GM10847 (cell line): Measurements from ENCODE around the gene CLEC2D.

ENCODE experiments used
- POLR2A ChIP-seq: IDR thresholded peaks from 2 replicates; pipeline ENCODE4 v1.6.1; 2011; ENCODE audit not compliant: insufficient read length; ENCODE audit errors: extremely low read depth

The CLEC2D gene

DNA sequence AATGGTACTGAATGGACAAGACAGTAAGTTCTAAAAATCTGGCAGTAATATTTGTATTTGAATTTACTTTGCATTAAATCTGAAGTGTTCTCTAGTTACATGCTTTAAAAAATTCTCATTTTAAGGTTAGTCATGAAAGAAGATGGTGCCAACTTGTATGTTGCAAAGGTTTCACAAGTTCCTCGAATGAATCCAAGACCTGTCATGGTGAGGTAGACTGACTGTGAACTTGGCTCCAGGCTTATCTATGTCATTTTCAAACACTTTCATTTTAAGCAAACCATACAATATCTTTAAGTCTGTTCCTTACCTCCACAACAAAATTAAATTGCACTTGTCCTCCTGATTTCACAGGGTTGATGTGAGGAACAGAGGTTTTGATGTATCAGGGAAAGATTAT lies 23.4 kb downstream of the CLEC2D start:
- TF ChIP-seq POLR2A, result no peak

DNA sequence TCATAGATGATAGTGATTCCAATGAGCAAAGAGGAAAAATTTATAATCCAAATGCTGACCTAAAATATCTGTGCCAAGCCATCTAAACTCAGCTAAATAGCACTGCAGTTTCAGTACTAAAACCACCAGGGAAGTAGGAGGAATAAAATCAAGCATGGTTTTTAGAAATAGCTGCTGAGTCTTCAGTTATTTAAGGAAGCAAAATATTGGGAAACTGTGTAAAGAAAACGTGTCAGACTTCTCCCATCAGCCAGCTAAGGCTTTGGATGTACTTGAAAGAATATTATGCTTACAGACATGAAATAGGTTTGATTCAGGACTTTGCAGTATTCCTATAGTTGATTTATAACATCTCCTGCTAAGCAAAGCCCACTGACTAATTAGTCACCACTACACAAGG lies 24.7 kb downstream of the CLEC2D start:
- no peak for TF ChIP-seq POLR2A

DNA sequence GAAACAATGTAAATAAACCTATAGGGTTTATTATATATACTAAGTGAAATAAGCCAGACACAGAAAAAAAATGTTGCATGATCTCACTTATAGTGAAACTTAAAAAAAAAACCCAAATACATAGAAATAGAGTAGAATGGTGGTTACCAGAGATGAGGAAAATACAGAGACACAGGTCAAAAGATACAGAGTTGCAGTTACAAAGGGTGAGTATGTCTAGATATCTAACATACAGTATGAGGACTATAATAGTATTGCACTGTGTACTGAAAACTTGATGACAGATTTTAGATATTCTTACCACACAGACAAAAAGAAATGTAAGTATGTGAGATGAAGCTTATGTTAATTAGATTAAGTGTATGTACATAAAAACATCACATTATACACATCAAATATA lies 28.1 kb downstream of the CLEC2D start:
- no peak for TF ChIP-seq POLR2A

DNA sequence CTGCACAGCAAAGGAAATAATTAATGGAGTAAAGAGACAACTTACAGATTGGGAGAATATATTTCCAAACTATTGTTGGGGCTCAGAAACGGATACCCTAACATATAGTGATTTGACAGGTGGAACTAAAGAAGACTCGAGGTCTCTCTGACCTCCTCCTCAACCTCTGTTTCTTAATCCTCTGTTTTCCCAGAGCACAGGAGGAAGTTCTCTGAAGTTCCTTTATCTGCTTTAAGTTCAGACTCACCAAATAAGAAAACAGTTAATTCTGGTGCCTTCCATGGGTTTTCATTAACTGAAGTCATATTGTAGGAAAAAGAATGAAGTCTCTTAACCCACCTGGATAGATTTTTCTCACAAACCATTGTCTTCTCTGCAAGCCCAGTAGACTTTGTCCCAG lies 29.2 kb downstream of the CLEC2D start:
- no peak for TF ChIP-seq POLR2A

DNA sequence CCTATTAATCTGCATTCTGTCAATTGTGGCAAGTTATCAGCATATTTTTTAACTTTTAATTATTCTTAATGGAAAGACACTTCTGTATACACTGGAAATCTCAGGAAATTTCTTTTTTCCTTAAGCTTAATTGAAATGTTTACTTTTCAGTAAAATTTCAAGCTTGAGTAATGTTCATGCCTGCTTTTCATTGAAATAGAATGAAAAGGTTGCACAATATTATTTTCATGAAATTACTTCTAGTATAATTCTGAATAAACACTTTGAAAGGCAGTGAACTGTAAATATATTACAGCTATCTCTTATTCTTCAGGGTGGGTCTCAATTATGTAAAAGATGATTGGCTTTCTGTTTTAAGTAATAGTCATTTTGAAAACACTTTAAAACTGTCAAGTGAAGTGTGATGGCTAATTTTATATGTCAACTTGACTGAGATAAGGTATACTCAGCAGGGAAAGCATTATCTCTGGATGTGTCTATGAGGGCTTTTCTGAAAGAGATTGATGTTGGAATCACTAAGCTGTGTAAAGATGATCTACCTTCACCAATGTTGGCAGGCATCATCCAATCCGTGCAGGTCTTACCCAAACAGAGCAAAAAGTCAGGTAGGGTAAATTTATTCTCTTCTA lies 29.9 kb downstream of the CLEC2D start:
- no peak for TF ChIP-seq POLR2A

DNA sequence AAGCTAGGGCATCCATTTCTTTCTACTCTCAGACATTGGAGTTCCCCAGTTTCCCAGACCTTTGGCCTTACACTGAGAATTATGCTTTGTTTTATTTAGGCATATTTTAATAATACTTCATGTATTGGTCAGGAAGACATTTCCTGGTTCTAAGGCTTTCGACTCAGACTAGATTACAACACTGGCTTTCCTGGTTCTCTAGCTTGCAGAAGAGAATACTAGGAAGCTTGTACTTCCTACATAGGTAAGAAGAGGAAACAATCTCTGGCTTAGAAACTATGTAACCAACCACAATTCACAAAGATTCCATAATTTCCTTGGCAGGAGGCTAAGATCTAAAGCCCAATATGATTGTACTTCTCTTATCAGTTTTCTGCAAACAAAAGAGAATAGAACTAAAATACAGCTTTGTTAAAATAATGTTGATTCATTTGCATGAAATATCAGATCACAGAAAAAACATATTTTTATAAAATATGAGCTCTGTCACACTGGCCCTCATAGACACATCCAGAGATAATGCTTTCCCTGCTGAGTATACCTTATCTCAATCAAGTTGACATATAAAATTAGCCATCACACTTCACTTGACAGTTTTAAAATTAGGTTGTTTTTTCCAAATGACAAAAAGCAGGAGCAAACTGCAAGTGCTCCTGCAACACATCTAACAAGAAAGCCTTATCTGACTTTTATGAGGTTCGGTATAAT lies 30.5 kb downstream of the CLEC2D start:
- no peak for TF ChIP-seq POLR2A

DNA sequence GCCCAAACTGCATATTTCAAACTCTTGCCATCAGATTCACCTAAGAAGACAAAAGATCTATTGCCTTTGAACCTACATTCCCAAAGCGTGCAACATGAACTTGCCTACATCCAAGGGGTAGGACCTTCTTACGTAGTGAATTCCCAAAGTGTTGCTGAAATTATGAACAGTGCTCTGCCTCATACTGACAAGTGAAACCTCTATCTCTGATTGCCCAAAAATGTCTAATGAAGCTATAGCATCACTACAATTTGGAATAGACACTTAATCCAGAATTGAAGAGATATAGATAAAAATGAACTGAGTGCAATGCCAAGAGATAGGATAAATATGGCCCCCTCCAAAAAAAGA lies 31.1 kb downstream of the CLEC2D start:
- TF ChIP-seq POLR2A, result no peak

DNA sequence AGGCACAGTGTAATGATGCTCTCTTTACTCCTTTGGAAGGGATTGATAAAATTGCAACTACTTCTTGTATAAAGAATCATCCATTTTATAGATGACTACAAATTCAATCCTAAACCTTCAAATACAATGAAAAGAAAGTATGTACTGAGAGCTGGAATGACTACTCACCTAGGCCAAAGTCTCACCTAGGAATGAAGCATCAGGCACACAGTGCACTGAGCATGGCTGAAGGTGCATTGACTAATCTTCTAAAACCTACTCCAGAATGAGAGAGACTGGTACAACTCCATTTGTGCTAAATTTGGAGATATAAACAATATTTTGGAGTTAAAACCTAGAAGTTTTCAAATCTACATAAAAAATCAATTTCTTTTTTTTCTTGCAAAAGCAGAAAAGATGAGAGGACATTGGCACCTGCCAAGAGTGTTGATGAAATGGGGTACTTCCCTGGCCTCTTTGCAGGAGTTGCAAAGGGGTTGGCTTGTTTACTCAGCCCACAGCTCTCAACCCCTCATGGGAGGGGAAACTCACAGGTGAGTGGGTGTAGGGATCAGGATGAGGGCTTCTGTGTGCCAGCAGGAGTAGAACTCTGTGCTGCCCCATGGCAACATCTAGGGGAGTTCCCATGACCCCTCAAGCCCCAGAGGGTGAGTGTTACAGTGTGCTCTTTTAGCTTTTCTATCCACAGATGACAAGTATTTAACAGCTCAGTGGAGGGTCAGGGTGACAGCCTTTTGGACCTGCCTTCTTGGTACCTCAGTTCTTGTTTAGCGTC lies 32.1 kb downstream of the CLEC2D start:
- no peak for TF ChIP-seq POLR2A

DNA sequence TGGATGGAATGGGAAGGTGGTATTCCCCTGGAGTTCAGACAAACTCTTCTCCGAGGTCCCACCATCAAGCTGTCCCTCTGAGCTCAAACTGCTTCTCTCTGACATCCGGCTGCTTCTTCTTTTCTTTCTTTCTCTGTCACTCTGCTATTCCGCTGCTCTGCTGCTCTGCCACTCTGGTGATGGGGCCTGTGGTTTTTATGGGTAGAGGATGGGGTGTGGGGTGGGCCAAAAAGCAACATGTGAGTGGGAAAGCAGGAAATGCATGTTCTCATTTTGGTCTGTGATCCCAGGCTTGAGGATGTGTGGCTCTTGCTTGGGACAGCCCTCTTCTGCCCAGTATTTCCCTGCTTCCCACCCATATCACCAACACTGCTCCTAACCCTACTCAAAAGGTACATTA lies 32.7 kb downstream of the CLEC2D start:
- no peak for TF ChIP-seq POLR2A

DNA sequence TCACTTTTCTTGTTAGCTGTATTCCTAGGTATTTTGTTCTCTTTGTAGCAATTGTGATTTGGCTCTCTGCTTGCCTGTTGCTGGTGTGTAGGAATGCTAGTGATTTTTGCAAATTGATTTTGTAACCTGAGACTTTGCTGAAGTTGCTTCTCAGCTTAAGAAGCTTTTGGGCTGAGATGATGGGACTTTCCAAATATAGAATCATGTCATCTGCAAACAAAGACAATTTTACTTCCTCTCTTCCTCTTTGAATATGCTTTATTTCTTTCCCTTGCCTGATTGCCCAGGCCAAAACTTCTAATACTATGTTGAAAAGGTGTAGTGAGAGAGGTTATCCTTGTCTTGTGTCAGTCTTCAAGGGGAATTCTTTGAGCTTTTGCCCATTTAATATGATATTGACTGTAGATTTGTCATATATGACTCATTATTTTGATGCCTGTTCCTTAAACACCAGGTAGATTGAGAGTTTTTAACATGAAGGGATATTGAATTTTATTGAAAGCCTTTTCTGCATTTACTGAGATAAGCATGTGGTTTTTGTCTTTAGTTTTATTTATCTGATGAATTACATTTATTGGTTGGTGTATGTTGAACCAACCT lies 36.7 kb downstream of the CLEC2D start:
- TF ChIP-seq POLR2A, result no peak

DNA sequence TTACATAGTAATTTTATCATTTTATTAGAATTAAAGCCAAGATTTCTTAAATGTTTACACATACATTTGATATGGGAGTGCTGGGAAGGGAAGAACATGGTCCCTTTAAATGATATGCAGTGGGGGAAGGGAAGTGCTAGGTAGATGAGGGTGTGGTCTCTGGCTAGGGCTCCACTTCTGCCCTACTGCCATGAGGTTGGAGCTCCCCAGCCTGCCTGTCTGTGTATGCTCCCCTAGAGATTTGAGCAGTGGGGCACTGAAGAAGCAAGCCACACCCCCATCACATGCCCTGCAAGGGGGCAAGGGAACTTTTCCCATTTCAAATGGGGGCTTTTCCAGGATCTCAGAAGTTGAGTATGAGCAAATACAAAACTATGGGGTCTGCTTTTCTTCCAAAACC lies 37.8 kb downstream of the CLEC2D start:
- TF ChIP-seq POLR2A, result no peak

DNA sequence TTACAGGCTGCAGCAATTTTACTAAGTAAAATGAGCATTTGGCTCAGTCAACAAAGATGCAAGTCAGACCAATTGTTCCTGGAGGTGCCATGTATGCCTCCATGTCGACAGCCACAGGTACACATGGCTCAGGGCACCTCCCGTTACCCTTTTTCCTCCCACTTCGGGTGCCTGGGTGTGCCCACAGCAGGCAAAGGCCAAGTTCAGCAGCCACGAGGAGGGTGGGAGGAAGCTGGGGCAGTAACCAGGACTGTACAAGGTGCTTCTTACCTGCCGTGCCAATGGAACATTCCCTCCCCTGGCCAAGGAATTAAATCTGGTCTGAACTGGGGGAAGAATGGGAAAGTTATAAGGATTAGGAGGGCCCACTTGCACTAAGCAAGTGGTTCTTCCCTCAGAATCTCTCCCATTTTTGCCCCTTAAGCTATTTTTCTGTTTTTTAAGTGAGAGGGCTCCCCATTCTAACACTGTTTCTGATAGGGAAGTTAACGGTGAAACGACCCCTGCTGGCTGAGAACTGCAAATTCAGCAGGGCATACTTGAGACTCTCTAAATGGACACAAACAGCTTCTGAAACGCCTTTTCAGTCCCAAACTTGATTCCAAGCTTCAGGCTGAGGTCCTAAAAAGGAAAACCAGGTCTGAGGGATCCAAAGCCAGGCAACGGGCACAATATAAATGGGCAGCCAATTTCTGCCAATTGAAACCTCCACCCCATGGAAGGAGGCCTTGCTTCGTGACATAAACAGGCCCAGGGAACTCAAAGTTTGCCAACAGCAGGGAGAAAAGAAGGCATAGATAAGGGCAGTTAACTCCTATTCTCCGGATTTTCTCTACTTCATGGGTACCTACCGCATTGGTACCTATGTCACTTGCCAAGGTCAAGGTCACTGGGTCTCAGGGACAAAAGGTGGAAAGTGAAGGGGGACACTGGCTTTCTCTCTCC lies 38.6 kb downstream of the CLEC2D start:
- no peak for TF ChIP-seq POLR2A

DNA sequence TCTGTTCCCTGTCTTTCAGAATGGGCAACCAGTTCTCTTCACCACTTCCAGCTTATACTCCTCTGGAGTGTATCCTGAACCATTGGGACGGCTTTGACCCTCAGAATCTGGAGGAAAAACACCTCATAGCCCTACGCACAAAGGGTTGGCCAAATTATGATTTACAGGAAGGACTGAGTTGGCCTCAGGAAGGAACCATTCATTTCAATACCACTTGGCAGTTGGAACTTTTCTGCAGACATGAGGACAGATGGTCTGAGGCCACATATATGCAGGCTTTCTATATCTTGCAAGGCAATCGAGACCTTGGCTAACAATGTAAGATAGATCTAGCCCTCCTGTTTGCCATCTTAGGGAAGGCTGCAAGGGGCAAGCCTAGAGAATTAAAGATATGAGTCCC lies 39.3 kb downstream of the CLEC2D start:
- no peak for TF ChIP-seq POLR2A

DNA sequence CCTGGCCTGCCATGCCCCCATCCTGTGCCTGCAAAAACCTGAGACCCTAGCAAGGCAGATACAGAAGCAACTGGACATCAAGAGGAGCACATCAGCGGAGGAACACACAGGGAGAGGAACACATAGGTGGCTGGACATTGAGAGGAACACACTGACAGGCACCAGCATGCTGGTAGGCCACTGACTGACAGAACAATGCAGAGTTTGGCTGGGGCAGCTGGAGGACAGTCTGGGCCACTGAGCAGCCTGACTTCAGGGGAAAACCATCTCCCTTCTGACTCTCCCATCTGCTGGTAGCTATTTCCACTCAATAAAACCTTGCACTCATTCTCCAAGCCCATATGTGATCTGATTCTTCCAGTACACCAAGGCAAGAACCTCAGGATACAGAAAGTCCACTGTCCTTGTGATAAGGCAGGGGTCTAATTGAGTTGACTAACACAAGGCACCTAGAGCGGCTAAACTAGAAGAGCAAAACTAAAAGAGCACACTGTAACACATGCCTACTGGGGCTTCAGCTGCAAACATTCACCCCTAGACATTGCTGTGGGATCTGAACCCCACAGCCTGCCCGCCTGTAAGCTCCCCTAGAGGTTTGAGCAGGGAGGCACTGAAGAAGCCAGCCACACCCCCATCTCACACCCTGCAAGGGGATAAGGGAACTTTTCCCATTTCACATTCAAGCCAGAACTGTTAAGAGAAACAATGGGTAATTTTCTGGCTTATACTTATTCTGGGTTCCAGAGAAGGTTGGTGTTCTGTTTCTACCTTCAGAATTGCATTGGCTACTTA lies 41.3 kb downstream of the CLEC2D start:
- TF ChIP-seq POLR2A, result no peak

DNA sequence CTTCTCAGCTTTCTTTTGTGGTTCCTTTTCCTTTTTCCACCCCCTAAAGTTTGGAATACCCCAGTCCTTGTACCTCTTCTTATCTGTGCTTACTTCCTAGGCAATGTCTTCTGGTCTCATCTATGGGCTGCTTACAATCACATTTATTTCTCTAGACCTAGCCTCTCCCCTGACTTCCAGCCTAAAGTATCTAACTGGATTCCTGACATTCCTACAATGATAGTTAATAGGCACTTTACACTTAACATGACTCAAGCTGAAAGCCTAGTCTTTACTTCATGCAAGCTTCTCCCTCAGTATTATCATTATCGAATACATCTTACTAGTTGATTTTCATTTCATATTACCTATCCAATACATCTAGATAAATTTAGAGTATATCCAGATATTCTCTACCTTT lies 42.2 kb downstream of the CLEC2D start:
- no peak for TF ChIP-seq POLR2A
